CD14-positive monocyte (primary cell): Measurements from ENCODE around the gene STN1. TPM values are rescaled to one million over a fixed set of nuclear protein-coding genes. Genes with fewer than 3 reads are reported as not detected.

Experiments
- DNase-seq, 3 donors: peaks; one replicate each; pipeline ENCODE4 v3.0.0-alpha.2; 2011 to 2022
- H2AFZ ChIP-seq: 2 replicates; pipeline ENCODE4 v1.6.0; 2012; ENCODE audit warnings: mild to moderate bottlenecking, low read depth, low read length, inconsistent platforms; ENCODE audit not compliant: insufficient read depth, poor library complexity, severe bottlenecking
- H3K27ac ChIP-seq, 2 donors: 1 replicate in 1 of 2; 2 replicates in 1 of 2; pipeline ENCODE4 v1.5.1; 2012 to 2013; ENCODE audit warnings: low read length in 2 of 2, control low read depth in 1 of 2, inconsistent platforms in 1 of 2, low read depth in 1 of 2, mild to moderate bottlenecking in 1 of 2
- H3K27me3 ChIP-seq, 2 donors: one replicate each; pipeline versions ENCODE4 v1.6.0 to v1.6.1; 2011 to 2013; ENCODE audit warnings: low read length in 2 of 2; ENCODE audit not compliant: control insufficient read depth in 2 of 2, insufficient read depth in 2 of 2
- H3K36me3 ChIP-seq, 2 donors: replicated peaks in 1 of 2; 1 replicate in 1 of 2; 2 replicates in 1 of 2; pipeline versions ENCODE4 v1.5.1 to v1.6.1; 2012 to 2013; ENCODE audit warnings: low read length in 2 of 2, control low read depth in 1 of 2, inconsistent platforms in 1 of 2, mild to moderate bottlenecking in 1 of 2; ENCODE audit not compliant: insufficient read depth in 2 of 2, control insufficient read depth in 1 of 2
- H3K4me1 ChIP-seq, 2 donors: 1 replicate in 1 of 2; 2 replicates in 1 of 2; pipeline versions ENCODE4 v1.5.1 to v1.6.1; 2012 to 2013; ENCODE audit warnings: low read length in 2 of 2, control low read depth in 1 of 2, inconsistent platforms in 1 of 2, mild to moderate bottlenecking in 1 of 2, moderate library complexity in 1 of 2; ENCODE audit not compliant: insufficient read depth in 2 of 2, control insufficient read depth in 1 of 2
- H3K4me2 ChIP-seq: replicated peaks from 2 replicates; pipeline ENCODE3; 2012; ENCODE audit warnings: low read length, moderate library complexity, mild to moderate bottlenecking; ENCODE audit not compliant: poor library complexity, severe bottlenecking; ENCODE audit errors: extremely low read depth
- H3K4me3 ChIP-seq, 3 experiments: fragments of 200-600 bp in 1 of 3; sonication (generic) in 1 of 3; replicated peaks in 1 of 3; 1 replicate in 2 of 3; 2 replicates in 1 of 3; pipeline ENCODE4 v1.5.1; 2011 to 2013; ENCODE audit warnings: low read length in 3 of 3, mild to moderate bottlenecking in 3 of 3, control low read depth in 2 of 3, low read depth in 2 of 3, inconsistent platforms in 1 of 3, moderate library complexity in 1 of 3
- H3K79me2 ChIP-seq: 2 replicates; pipeline ENCODE4 v1.6.0; 2012; ENCODE audit warnings: mild to moderate bottlenecking, control low read depth, inconsistent platforms, low read length, moderate library complexity; ENCODE audit not compliant: insufficient read depth
- H3K9ac ChIP-seq: 2 replicates; pipeline ENCODE4 v1.6.0; 2017; ENCODE audit warnings: low read length, mild to moderate bottlenecking; ENCODE audit not compliant: insufficient read depth, poor library complexity, severe bottlenecking
- H3K9me3 ChIP-seq, 2 donors: replicated peaks in 1 of 2; 1 replicate in 1 of 2; 2 replicates in 1 of 2; pipeline versions ENCODE4 v1.5.1 to v1.6.1; 2012 to 2013; ENCODE audit warnings: low read length in 2 of 2, control low read depth in 1 of 2; ENCODE audit not compliant: control insufficient read depth in 1 of 2, insufficient read depth in 1 of 2
- H4K20me1 ChIP-seq: 2 replicates; pipeline ENCODE4 v1.6.0; 2012; ENCODE audit warnings: mild to moderate bottlenecking, low read length, control low read depth, moderate library complexity; ENCODE audit not compliant: insufficient read depth
- H3K27ac Mint-ChIP-seq, 7 donors: one replicate each; pipeline ENCODE4 v1.8.0; 2020; ENCODE audit warnings: mild to moderate bottlenecking in 7 of 7, mixed read lengths in 7 of 7, moderate library complexity in 6 of 7, inconsistent platforms in 2 of 7
- H3K27me3 Mint-ChIP-seq, 3 donors: one replicate each; pipeline ENCODE4 v1.8.0; 2021 to 2022; ENCODE audit warnings: low read depth in 3 of 3, mild to moderate bottlenecking in 3 of 3, mixed read lengths in 3 of 3, moderate library complexity in 3 of 3, inconsistent platforms in 1 of 3
- H3K36me3 Mint-ChIP-seq, 2 donors: one replicate each; pipeline ENCODE4 v1.8.0; 2020; ENCODE audit warnings: mixed read lengths in 2 of 2, inconsistent platforms in 1 of 2, mild to moderate bottlenecking in 1 of 2
- H3K4me1 Mint-ChIP-seq: one replicate; pipeline ENCODE4 v1.8.0; 2020; ENCODE audit warnings: mild to moderate bottlenecking, mixed read lengths
- H3K4me3 Mint-ChIP-seq, 2 donors: one replicate each; pipeline ENCODE4 v1.8.0; 2020; ENCODE audit warnings: mild to moderate bottlenecking in 2 of 2, mixed read lengths in 2 of 2, moderate library complexity in 1 of 2
- H3K9me3 Mint-ChIP-seq, 7 donors: one replicate each; pipeline ENCODE4 v1.8.0; 2020 to 2022; ENCODE audit warnings: mixed read lengths in 7 of 7, mild to moderate bottlenecking in 6 of 7, moderate library complexity in 6 of 7, inconsistent platforms in 2 of 7
- WGBS: methylation state at CpG from one replicate; pipeline ENCODE4 v1.1.5; 2013; ENCODE audit warnings: missing lambda C conversion rate; ENCODE audit not compliant: insufficient coverage; 5-methylcytosine and 5-hydroxymethylcytosine counted together
- intact Hi-C, 2 donors: fragments of 100-400 bp; cut with micrococcal nuclease; formaldehyde crosslinking; loops; one replicate each; pipeline versions ENCODE4 v1.15.0 to v1.15.1; 2023
- polyA plus RNA-seq, 3 donors: library from polyadenylated mRNA; depleted of rRNA in 1 of 3; unstranded in 2 of 3; stranded (reverse) in 1 of 3; fragments of 300-500 nt in 2 of 3; fragments of >200 nt in 1 of 3; fragmentation: Illumina TruSeq in 2 of 3; gene quantifications; 1 replicate in 2 of 3; 2 replicates in 1 of 3; pipeline ENCODE4 v1.2.3, GENCODE V29; 2012 to 2021
- TF ChIP-seq, protein P1 (sequence below): fragments of 200-600 bp; IDR thresholded peaks from one replicate; pipeline ENCODE4 v1.8.0; 2022; ENCODE audit warnings: antibody characterized with exemption, mild to moderate bottlenecking

STN1 gene
- polyA plus RNA-seq, 3 donors, result 19.3 to 37.4 (median 35.9) TPM

DNA sequence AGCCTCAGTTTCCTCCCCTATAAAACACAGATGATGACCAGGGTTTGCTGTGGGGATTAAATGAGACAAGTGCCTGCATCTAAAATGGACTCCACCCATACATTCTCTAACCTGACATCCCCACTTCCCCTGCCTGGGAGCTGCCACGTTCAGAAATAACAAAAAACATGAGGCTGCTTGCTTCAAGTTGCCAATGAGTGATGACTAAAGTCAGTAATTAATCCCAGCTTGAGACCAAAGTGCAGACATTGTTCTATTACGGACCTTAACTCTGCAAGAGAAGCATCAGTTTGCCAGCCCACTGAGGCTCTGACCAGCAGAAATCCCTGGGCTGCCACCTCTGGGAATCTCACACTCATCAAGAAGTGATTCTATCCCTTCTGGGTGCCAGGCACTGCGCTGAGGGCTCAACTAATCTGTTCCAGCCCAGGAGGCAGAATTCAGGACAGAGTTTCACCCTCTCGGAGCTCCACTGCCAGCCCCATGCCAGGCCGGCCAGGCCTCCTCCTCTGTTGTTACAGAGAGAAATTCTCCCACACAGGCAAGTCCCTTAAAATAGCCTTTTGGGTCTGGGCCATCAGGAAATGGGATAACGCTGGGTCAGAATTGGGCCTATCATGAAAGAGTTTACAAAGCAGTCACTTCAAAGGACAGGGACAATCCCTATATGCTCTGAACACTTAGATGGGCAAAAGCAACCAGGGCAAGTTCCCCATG, 74.0 kb downstream of the STN1 start:
- Histone ChIP-seq H3K4me2 (no peak overlapping the region), H3K4me3 (no peak overlapping the region), H3K27me3 (no peaks in the 10 kb centered on the region), H3K4me1 (peaks cover 12% of the 10 kb centered on the region in 2 donors), H3K79me2 (no peaks in the 10 kb centered on the region), H3K36me3 (no peaks in the 10 kb centered on the region), H4K20me1 (no peaks in the 10 kb centered on the region), H3K9me3 (no peaks in the 10 kb centered on the region), H3K27ac (no peak overlapping the region), H3K9ac (no peak overlapping the region), H2AFZ (no peak overlapping the region)
- TF ChIP-seq, protein P1, sequence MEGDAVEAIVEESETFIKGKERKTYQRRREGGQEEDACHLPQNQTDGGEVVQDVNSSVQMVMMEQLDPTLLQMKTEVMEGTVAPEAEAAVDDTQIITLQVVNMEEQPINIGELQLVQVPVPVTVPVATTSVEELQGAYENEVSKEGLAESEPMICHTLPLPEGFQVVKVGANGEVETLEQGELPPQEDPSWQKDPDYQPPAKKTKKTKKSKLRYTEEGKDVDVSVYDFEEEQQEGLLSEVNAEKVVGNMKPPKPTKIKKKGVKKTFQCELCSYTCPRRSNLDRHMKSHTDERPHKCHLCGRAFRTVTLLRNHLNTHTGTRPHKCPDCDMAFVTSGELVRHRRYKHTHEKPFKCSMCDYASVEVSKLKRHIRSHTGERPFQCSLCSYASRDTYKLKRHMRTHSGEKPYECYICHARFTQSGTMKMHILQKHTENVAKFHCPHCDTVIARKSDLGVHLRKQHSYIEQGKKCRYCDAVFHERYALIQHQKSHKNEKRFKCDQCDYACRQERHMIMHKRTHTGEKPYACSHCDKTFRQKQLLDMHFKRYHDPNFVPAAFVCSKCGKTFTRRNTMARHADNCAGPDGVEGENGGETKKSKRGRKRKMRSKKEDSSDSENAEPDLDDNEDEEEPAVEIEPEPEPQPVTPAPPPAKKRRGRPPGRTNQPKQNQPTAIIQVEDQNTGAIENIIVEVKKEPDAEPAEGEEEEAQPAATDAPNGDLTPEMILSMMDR, result no peak
- no peaks in the 10 kb centered on the region for H3K9me3 Mint-ChIP-seq
- intact Hi-C loops, result no loop called here
- no peak overlapping the region for H3K27ac Mint-ChIP-seq
- DNase-seq, result no peak
- H3K4me3 Mint-ChIP-seq, result no peak overlapping the region
- no peaks in the 10 kb centered on the region for H3K36me3 Mint-ChIP-seq
- peaks cover 0 to 9% (median 5%) of the 10 kb centered on the region in 3 donors for H3K27me3 Mint-ChIP-seq
- 88% methylated on average over 4 of the region's 6 CpGs for WGBS
- peaks cover 12% of the 10 kb centered on the region for H3K4me1 Mint-ChIP-seq

DNA sequence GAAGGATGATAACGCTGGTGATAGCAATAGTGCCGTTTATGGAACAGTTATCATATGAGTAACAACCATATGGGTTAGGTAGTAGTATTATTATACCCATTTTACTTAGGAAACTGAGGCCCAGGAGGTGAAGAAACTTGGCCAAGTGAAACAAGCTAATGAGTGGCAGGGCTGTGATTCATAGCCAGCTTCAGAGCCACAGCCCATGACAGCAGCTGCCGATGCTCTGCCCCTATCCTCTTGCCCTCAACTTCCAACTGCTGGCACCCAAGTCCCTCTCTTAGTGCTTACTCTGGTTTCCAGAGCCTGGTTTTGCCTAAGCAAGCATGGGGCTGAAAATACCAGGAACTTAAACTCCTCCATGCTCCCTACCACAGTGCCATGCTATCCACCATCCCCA, 74.9 kb downstream of the STN1 start:
- WGBS, result 100% methylated on average over 1 of the region's 3 CpGs
- no peak overlapping the region for H3K27ac ChIP-seq
- H3K36me3 Mint-ChIP-seq, result no peaks in the 10 kb centered on the region

More for the DNA sequence above, 74.9 kb downstream of the STN1 start:
- no peak overlapping the region for H3K4me2 ChIP-seq
- no peaks in the 10 kb centered on the region for H3K9me3 Mint-ChIP-seq
- no peaks in the 10 kb centered on the region for H3K79me2 ChIP-seq
- H3K27ac Mint-ChIP-seq, result no peak overlapping the region
- H3K9ac ChIP-seq, result no peak overlapping the region
- peaks cover 11 to 12% of the 10 kb centered on the region in 2 donors for H3K4me1 ChIP-seq
- intact Hi-C loops, result no loop called here
- H2AFZ ChIP-seq, result no peak overlapping the region
- H3K27me3 ChIP-seq, result no peaks in the 10 kb centered on the region
- no peaks in the 10 kb centered on the region for H4K20me1 ChIP-seq
- H3K4me3 Mint-ChIP-seq, result no peak overlapping the region
- no peak for DNase-seq
- H3K27me3 Mint-ChIP-seq, result peaks cover 0 to 9% (median 9%) of the 10 kb centered on the region in 3 donors
- H3K4me1 Mint-ChIP-seq, result peaks cover 12% of the 10 kb centered on the region
- no peak overlapping the region for H3K4me3 ChIP-seq
- TF ChIP-seq, protein P1, result no peak
- H3K9me3 ChIP-seq, result no peaks in the 10 kb centered on the region
- H3K36me3 ChIP-seq, result no peaks in the 10 kb centered on the region
